SU-DHL-6 (cell line): ENCODE measurements around the gene KDM7A.

ENCODE experiments used
- EZH2phosphoT487 ChIP-seq: fragments of 200-600 bp; sonication (generic), shearing (Covaris generic); conservative IDR thresholded peaks from 2 replicates; pipeline ENCODE4 v1.6.1; 2018; ENCODE audit warnings: mild to moderate bottlenecking, antibody characterized with exemption, low read length, moderate library complexity, mixed read lengths
- TF ChIP-seq, protein P1 (sequence below): fragments of 200-600 bp; sonication (generic); IDR thresholded peaks from one replicate; pipeline ENCODE4 v1.5.1; 2017; ENCODE audit warnings: antibody characterized with exemption, mild to moderate bottlenecking, low read length, moderate library complexity; ENCODE audit not compliant: insufficient read depth, poor library complexity, severe bottlenecking

DNA sequence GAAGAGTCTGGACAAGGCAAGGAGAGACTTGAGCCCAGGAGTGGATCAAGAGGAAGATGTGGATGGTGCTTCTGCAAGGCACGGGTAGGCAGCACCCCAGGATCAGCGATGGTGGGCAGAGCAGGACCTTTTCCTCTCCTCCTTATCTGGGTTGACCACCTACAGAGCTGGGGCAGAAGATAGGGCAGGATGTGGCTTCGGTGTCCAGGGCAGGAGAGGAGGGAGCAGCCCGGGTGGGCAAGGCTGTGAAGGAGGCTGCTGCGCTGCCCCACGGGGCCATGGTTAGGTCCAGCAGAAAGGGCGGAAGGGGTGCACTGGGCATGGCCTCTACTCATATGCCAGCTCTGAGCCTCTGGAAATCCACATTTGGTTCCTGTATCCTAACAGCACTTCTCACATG, 94.0 kb downstream of the KDM7A start:
- TF ChIP-seq, protein P1, sequence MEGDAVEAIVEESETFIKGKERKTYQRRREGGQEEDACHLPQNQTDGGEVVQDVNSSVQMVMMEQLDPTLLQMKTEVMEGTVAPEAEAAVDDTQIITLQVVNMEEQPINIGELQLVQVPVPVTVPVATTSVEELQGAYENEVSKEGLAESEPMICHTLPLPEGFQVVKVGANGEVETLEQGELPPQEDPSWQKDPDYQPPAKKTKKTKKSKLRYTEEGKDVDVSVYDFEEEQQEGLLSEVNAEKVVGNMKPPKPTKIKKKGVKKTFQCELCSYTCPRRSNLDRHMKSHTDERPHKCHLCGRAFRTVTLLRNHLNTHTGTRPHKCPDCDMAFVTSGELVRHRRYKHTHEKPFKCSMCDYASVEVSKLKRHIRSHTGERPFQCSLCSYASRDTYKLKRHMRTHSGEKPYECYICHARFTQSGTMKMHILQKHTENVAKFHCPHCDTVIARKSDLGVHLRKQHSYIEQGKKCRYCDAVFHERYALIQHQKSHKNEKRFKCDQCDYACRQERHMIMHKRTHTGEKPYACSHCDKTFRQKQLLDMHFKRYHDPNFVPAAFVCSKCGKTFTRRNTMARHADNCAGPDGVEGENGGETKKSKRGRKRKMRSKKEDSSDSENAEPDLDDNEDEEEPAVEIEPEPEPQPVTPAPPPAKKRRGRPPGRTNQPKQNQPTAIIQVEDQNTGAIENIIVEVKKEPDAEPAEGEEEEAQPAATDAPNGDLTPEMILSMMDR, result no peak
- no peak for TF ChIP-seq EZH2phosphoT487
